ENCODE data around the gene MTARC2.
A peak's percentile ranks its signal among the peaks of the same experiment; 100 is the strongest.

MTARC2 gene

GRCh38 chr1:220767312-220768125, 19.4 kb downstream of the MTARC2 start:
- H3K4me1 Mint-ChIP-seq (ENCODE audit: low read depth in 2 of 2) = no peaks in the 10 kb centered on the region
- H3K36me3 Mint-ChIP-seq (ENCODE audit: insufficient read depth) = no peaks in the 10 kb centered on the region
- ATAC-seq (replicated peaks) = no peak
- no peak overlapping the region for H3K4me3 Mint-ChIP-seq
- peaks cover 18 to 22% of the 10 kb centered on the region in 2 donors for H3K27me3 Mint-ChIP-seq
- no peaks in the 10 kb centered on the region for H3K9me3 Mint-ChIP-seq
- no peak overlapping the region for H3K27ac Mint-ChIP-seq
- DNase-seq = no peak

- no peak for ATAC-seq (replicated peaks)
- H3K9me3 Mint-ChIP-seq = no peaks in the 10 kb centered on the region
Measured at GRCh38 chr1:220768126-220768601, 20.0 kb downstream of the MTARC2 start.

GRCh38 chr1:220769205-220769604, 21.1 kb downstream of the MTARC2 start:
- DNase-seq (no peak), ATAC-seq (replicated peaks) (no peak)
- Mint-ChIP-seq H3K36me3 (ENCODE audit: insufficient read depth) (no peaks in the 10 kb centered on the region), H3K4me3 (no peak overlapping the region), H3K9me3 (no peaks in the 10 kb centered on the region), H3K27ac (no peak overlapping the region), H3K27me3 (peaks cover 16 to 19% of the 10 kb centered on the region in 2 donors), H3K4me1 (ENCODE audit: low read depth in 2 of 2) (no peaks in the 10 kb centered on the region)

More at GRCh38 chr1:220768126-220768601, 20.0 kb downstream of the MTARC2 start:
- no peaks in the 10 kb centered on the region for H3K4me1 Mint-ChIP-seq (ENCODE audit: low read depth in 2 of 2)
- DNase-seq = no peak
- H3K36me3 Mint-ChIP-seq (ENCODE audit: insufficient read depth) = no peaks in the 10 kb centered on the region
- no peak overlapping the region for H3K27ac Mint-ChIP-seq
- peaks cover 16 to 20% of the 10 kb centered on the region in 2 donors for H3K27me3 Mint-ChIP-seq
- no peak overlapping the region for H3K4me3 Mint-ChIP-seq

- ATAC-seq (replicated peaks) = no peak
- H3K27ac Mint-ChIP-seq = no peak overlapping the region
- no peak for DNase-seq
- no peak overlapping the region for H3K4me3 Mint-ChIP-seq
- no peaks in the 10 kb centered on the region for H3K9me3 Mint-ChIP-seq
- peaks cover 19 to 27% of the 10 kb centered on the region in 2 donors for H3K27me3 Mint-ChIP-seq
- H3K36me3 Mint-ChIP-seq (ENCODE audit: insufficient read depth) = no peaks in the 10 kb centered on the region
- no peaks in the 10 kb centered on the region for H3K4me1 Mint-ChIP-seq (ENCODE audit: low read depth in 2 of 2)
Measured at GRCh38 chr1:220770245-220770913, 22.3 kb downstream of the MTARC2 start.

GRCh38 chr1:220772846-220773245, 24.7 kb downstream of the MTARC2 start:
- Mint-ChIP-seq H3K9me3 (no peaks in the 10 kb centered on the region), H3K36me3 (ENCODE audit: insufficient read depth) (no peaks in the 10 kb centered on the region), H3K4me1 (ENCODE audit: low read depth in 2 of 2) (peaks cover 0 to 2% of the 10 kb centered on the region in 2 donors), H3K27ac (no peak overlapping the region), H3K4me3 (no peak overlapping the region), H3K27me3 (peaks cover 32 to 35% of the 10 kb centered on the region in 2 donors)
- ATAC-seq (replicated peaks) (no peak), DNase-seq (no peak)

GRCh38 chr1:220775240-220775853, 27.2 kb downstream of the MTARC2 start:
- peaks cover 16 to 35% of the 10 kb centered on the region in 2 donors for H3K27me3 Mint-ChIP-seq
- peaks cover 0 to 2% of the 10 kb centered on the region in 2 donors for H3K4me1 Mint-ChIP-seq (ENCODE audit: low read depth in 2 of 2)
- no peak overlapping the region for H3K27ac Mint-ChIP-seq
- H3K9me3 Mint-ChIP-seq = no peaks in the 10 kb centered on the region
- DNase-seq (peak in 1 of 3 experiments; percentile 18), ATAC-seq (replicated peaks) (no peak)
- no peak overlapping the region for H3K4me3 Mint-ChIP-seq
- H3K36me3 Mint-ChIP-seq (ENCODE audit: insufficient read depth) = no peaks in the 10 kb centered on the region

GRCh38 chr1:220776254-220776653, 28.1 kb downstream of the MTARC2 start:
- DNase-seq = no peak
- Mint-ChIP-seq H3K36me3 (ENCODE audit: insufficient read depth) (no peaks in the 10 kb centered on the region), H3K27ac (no peak overlapping the region), H3K27me3 (peaks cover 16 to 35% of the 10 kb centered on the region in 2 donors), H3K4me3 (no peak overlapping the region), H3K4me1 (ENCODE audit: low read depth in 2 of 2) (peaks cover 0 to 2% of the 10 kb centered on the region in 2 donors), H3K9me3 (no peaks in the 10 kb centered on the region)
- no peak for ATAC-seq (replicated peaks)

GRCh38 chr1:220776720-220777326, 28.7 kb downstream of the MTARC2 start:
- ATAC-seq (replicated peaks) = peak; percentile 39
- no peaks in the 10 kb centered on the region for H3K36me3 Mint-ChIP-seq (ENCODE audit: insufficient read depth)
- no peak overlapping the region for H3K4me3 Mint-ChIP-seq
- H3K4me1 Mint-ChIP-seq (ENCODE audit: low read depth in 2 of 2) = peaks cover 0 to 2% of the 10 kb centered on the region in 2 donors
- peak; percentile 26 to 37 (median 27) for DNase-seq
- no peak overlapping the region for H3K27ac Mint-ChIP-seq
- no peaks in the 10 kb centered on the region for H3K9me3 Mint-ChIP-seq
- H3K27me3 Mint-ChIP-seq = peaks cover 16 to 35% of the 10 kb centered on the region in 2 donors

- H3K4me1 Mint-ChIP-seq (ENCODE audit: low read depth in 2 of 2) = peaks cover 0 to 2% of the 10 kb centered on the region in 2 donors
- ATAC-seq (replicated peaks) (no peak), DNase-seq (no peak)
- no peak overlapping the region for H3K27ac Mint-ChIP-seq
- no peaks in the 10 kb centered on the region for H3K9me3 Mint-ChIP-seq
- H3K27me3 Mint-ChIP-seq = peaks cover 38 to 49% of the 10 kb centered on the region in 2 donors
- H3K4me3 Mint-ChIP-seq = no peak overlapping the region
- H3K36me3 Mint-ChIP-seq (ENCODE audit: insufficient read depth) = no peaks in the 10 kb centered on the region
Measured at GRCh38 chr1:220783453-220783852, 35.3 kb downstream of the MTARC2 start.

- peaks cover 48 to 59% of the 10 kb centered on the region in 2 donors for H3K27me3 Mint-ChIP-seq
- H3K36me3 Mint-ChIP-seq (ENCODE audit: insufficient read depth) = no peaks in the 10 kb centered on the region
- H3K4me3 Mint-ChIP-seq = no peak overlapping the region
- no peaks in the 10 kb centered on the region for H3K9me3 Mint-ChIP-seq
- no peak overlapping the region for H3K27ac Mint-ChIP-seq
- peaks cover 0 to 2% of the 10 kb centered on the region in 2 donors for H3K4me1 Mint-ChIP-seq (ENCODE audit: low read depth in 2 of 2)
- ATAC-seq (replicated peaks) (no peak), DNase-seq (no peak)
Measured at GRCh38 chr1:220784751-220785150, 36.6 kb downstream of the MTARC2 start.

GRCh38 chr1:220785166-220786056, 37.3 kb downstream of the MTARC2 start:
- H3K4me1 Mint-ChIP-seq (ENCODE audit: low read depth in 2 of 2) = peaks cover 0 to 2% of the 10 kb centered on the region in 2 donors
- H3K4me3 Mint-ChIP-seq = no peak overlapping the region
- no peak overlapping the region for H3K27ac Mint-ChIP-seq
- H3K36me3 Mint-ChIP-seq (ENCODE audit: insufficient read depth) = no peaks in the 10 kb centered on the region
- H3K27me3 Mint-ChIP-seq = peaks cover 48 to 59% of the 10 kb centered on the region in 2 donors
- H3K9me3 Mint-ChIP-seq = no peaks in the 10 kb centered on the region
- ATAC-seq (replicated peaks) = no peak
- DNase-seq = no peak

- no peak overlapping the region for H3K4me3 Mint-ChIP-seq
- peaks cover 0 to 2% of the 10 kb centered on the region in 2 donors for H3K4me1 Mint-ChIP-seq (ENCODE audit: low read depth in 2 of 2)
- no peak for DNase-seq
- H3K27ac Mint-ChIP-seq = no peak overlapping the region
- peaks cover 48 to 59% of the 10 kb centered on the region in 2 donors for H3K27me3 Mint-ChIP-seq
- no peaks in the 10 kb centered on the region for H3K36me3 Mint-ChIP-seq (ENCODE audit: insufficient read depth)
- H3K9me3 Mint-ChIP-seq = no peaks in the 10 kb centered on the region
- ATAC-seq (replicated peaks) = no peak
Measured at GRCh38 chr1:220786057-220786336, 37.9 kb downstream of the MTARC2 start.

Data from effector memory CD8-positive, alpha-beta T cell (primary cell).